ENCODE results near the gene SERTAD4.

The SERTAD4 gene

GRCh38 chr1:210233495-210234328 lies 1.1 kb downstream of the SERTAD4 start:
- DNase-seq, result peak; percentile 35

- no peak for DNase-seq
Measured at GRCh38 chr1:210234329-210234757, 1.7 kb downstream of the SERTAD4 start.

GRCh38 chr1:210235363-210236053 lies 2.9 kb downstream of the SERTAD4 start:
- no peak for DNase-seq

- DNase-seq, result no peak
Measured at GRCh38 chr1:210236386-210236839, 3.8 kb downstream of the SERTAD4 start.

- DNase-seq, result no peak
Measured at GRCh38 chr1:210236840-210237409, 4.3 kb downstream of the SERTAD4 start.

- no peak for DNase-seq
Measured at GRCh38 chr1:210237479-210237878, 4.9 kb downstream of the SERTAD4 start.

GRCh38 chr1:210237981-210238380 lies 5.4 kb downstream of the SERTAD4 start:
- DNase-seq, result no peak

GRCh38 chr1:210239349-210240111 lies 6.9 kb downstream of the SERTAD4 start:
- DNase-seq, result no peak

- no peak for DNase-seq
Measured at GRCh38 chr1:210241121-210241520, 8.5 kb downstream of the SERTAD4 start.

- DNase-seq, result no peak
Measured at GRCh38 chr1:210244746-210245367, 12.3 kb downstream of the SERTAD4 start.

- no peak for DNase-seq
Measured at GRCh38 chr1:210246447-210246846, 13.9 kb downstream of the SERTAD4 start.

- DNase-seq, result no peak
Measured at GRCh38 chr1:210248341-210248740, 15.7 kb downstream of the SERTAD4 start.

GRCh38 chr1:210250665-210250997 lies 18.0 kb downstream of the SERTAD4 start:
- no peak for DNase-seq

GRCh38 chr1:210250998-210251679 lies 18.5 kb downstream of the SERTAD4 start:
- peak; percentile 59 for DNase-seq

GRCh38 chr1:210251680-210252490 lies 19.3 kb downstream of the SERTAD4 start:
- no peak for DNase-seq

GRCh38 chr1:210252621-210253051 lies 20.0 kb downstream of the SERTAD4 start:
- peak; percentile 52 for DNase-seq

GRCh38 chr1:210254298-210254697 lies 21.7 kb downstream of the SERTAD4 start:
- DNase-seq, result no peak

GRCh38 chr1:210257698-210258529 lies 25.3 kb downstream of the SERTAD4 start:
- DNase-seq, result no peak

GRCh38 chr1:210259561-210259960 lies 27.0 kb downstream of the SERTAD4 start:
- no peak for DNase-seq

GRCh38 chr1:210260096-210260495 lies 27.5 kb downstream of the SERTAD4 start:
- no peak for DNase-seq

Data from NCI-H2029 (cell line).